ENCODE results near the gene EIF2B5. TPM values are rescaled to one million over a fixed set of nuclear protein-coding genes. Genes with fewer than 3 reads are reported as not detected.

EIF2B5 gene
- total and polyA plus RNA-seq, 2 of the 13 experiments (the other 11 are each of a cell fraction or from before 2014, with no cell fraction given), result 38.4 to 60.2 TPM

- peaks cover 28 to 68% of the 10 kb centered on the region in 2 experiments for H3K36me3 ChIP-seq (replicated peaks in 1 of 2; ENCODE audit: control insufficient read depth in 1 of 2, insufficient read depth in 2 of 2, low read length in 2 of 2)
Observed at GRCh38 chr3:184142199-184142598, 7.0 kb downstream of the EIF2B5 start.

More at GRCh38 chr3:184142199-184142598, 7.0 kb downstream of the EIF2B5 start:
- Histone ChIP-seq H3K4me3 (replicated peaks in 1 of 3; ENCODE audit: insufficient read depth in 1 of 3, low read depth in 2 of 3, low read length in 3 of 3) (no peak overlapping the region), H3K4me2 (ENCODE audit: low read depth, low read length) (no peak overlapping the region), H3K79me2 (ENCODE audit: insufficient read depth, low read length) (peaks cover 10% of the 10 kb centered on the region), H3K9me3 (ENCODE audit: low read length) (no peaks in the 10 kb centered on the region), H4K20me1 (ENCODE audit: insufficient read depth, low read length) (no peaks in the 10 kb centered on the region), H3K9ac (ENCODE audit: insufficient read depth, low read depth, low read length) (no peak overlapping the region), H2AFZ (ENCODE audit: low read length) (no peak overlapping the region), H3K27ac (ENCODE audit: extremely low read length, insufficient read depth, low read length) (no peak overlapping the region), H3K27me3 (ENCODE audit: control insufficient read depth in 1 of 2, insufficient read depth in 2 of 2, low read length in 2 of 2) (no peaks in the 10 kb centered on the region), H3K4me1 (ENCODE audit: insufficient read depth, low read length) (peaks cover 11% of the 10 kb centered on the region)
- no TSS peak for BruUV-seq (replicated peaks)
- in situ Hi-C loops (cut with HindIII; ENCODE audit: extremely low pct_ligation_motif_present, low pct_unique_long_range_greater_than_20kb), result loop anchor here (25.0 kb wide), 1 partner anchor 255 kb away; the partner anchor contains the start of gene PARL
- ATAC-seq (no peak), FAIRE-seq (no peak), DNase-seq (ENCODE audit: low spot score) (no peak)
- ChIA-PET CTCF (ENCODE audit: low intra/inter-chr PET ratio, low total read pairs) (no interaction called here), POLR2A (no interaction called here)
- 97% methylated on average over 7 of the region's 7 CpGs for WGBS (ENCODE audit: low lambda C conversion rate)
- intact Hi-C loops (cut with micrococcal nuclease; ENCODE audit: unreplicated experiment), result no loop called here
- TF ChIP-seq TRAFD1 (CRISPR knock-in tag; IDR thresholded peaks at IDR 0.05; ENCODE audit: borderline replicate concordance) (no peak), KAT7 (CRISPR knock-in tag; IDR thresholded peaks at IDR 0.05; ENCODE audit: borderline replicate concordance) (no peak), ATF5 (CRISPR knock-in tag; IDR thresholded peaks at IDR 0.05; ENCODE audit: low read depth) (no peak), PTBP1 (IDR thresholded peaks at IDR 0.05; ENCODE audit: low read depth, low read length, poor library complexity, severe bottlenecking) (no peak), IKZF5 (CRISPR knock-in tag; IDR thresholded peaks at IDR 0.05) (no peak), RBM39 (IDR thresholded peaks at IDR 0.05; ENCODE audit: low read depth, low read length, poor library complexity, severe bottlenecking) (no peak), PAWR (CRISPR knock-in tag; IDR thresholded peaks at IDR 0.05; ENCODE audit: borderline replicate concordance) (no peak), SMARCE1 (IDR thresholded peaks at IDR 0.05; ENCODE audit: borderline replicate concordance) (no peak), BCL6 (CRISPR knock-in tag; IDR thresholded peaks at IDR 0.05) (no peak), MYNN (CRISPR knock-in tag; IDR thresholded peaks at IDR 0.05; ENCODE audit: low read depth) (no peak), ZSCAN25 (CRISPR knock-in tag; IDR thresholded peaks at IDR 0.05) (no peak), ZNF768 (CRISPR knock-in tag; IDR thresholded peaks at IDR 0.05) (no peak), AHR (CRISPR knock-in tag; IDR thresholded peaks at IDR 0.05) (no peak), ZNF33A (CRISPR knock-in tag; IDR thresholded peaks at IDR 0.05; ENCODE audit: borderline replicate concordance) (no peak), MED8 (CRISPR knock-in tag; IDR thresholded peaks at IDR 0.05; ENCODE audit: insufficient replicate concordance) (no peak)
- TF ChIP-seq, protein P1, sequence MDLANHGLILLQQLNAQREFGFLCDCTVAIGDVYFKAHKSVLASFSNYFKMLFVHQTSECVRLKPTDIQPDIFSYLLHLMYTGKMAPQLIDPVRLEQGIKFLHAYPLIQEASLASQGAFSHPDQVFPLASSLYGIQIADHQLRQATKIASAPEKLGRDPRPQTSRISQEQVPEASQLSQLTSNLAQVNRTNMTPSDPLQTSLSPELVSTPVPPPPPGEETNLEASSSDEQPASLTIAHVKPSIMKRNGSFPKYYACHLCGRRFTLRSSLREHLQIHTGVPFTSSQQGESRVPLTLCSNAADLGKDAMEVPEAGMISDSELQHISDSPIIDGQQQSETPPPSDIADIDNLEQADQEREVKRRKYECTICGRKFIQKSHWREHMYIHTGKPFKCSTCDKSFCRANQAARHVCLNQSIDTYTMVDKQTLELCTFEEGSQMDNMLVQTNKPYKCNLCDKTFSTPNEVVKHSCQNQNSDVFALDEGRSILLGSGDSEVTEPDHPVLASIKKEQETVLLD (CRISPR knock-in tag; IDR thresholded peaks at IDR 0.05; ENCODE audit: low read depth), result no peak
